ENCODE measurements around the gene TLX2. TPM values are rescaled to one million over a fixed set of nuclear protein-coding genes. Genes with fewer than 3 reads are reported as not detected.

TLX2 gene
- total and polyA plus RNA-seq, 2 of the 13 experiments (the other 11 are each of a cell fraction or from before 2014, with no cell fraction given) = 0.05 to 0.20 TPM

- TF ChIP-seq, protein P1, sequence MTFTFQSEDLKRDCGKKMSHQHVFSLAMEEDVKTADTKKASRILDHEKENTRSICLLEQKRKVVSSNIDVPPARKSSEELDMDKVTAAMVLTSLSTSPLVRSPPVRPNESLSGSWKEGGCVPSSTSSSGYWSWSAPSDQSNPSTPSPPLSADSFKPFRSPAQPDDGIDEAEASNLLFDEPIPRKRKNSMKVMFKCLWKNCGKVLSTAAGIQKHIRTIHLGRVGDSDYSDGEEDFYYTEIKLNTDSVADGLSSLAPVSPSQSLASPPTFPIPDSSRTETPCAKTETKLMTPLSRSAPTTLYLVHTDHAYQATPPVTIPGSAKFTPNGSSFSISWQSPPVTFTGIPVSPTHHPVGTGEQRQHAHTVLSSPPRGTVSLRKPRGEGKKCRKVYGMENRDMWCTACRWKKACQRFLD (CRISPR knock-in tag; IDR thresholded peaks at IDR 0.05; ENCODE audit: borderline replicate concordance) = no peak
- TF ChIP-seq TARDBP (CRISPR knock-in tag; IDR thresholded peaks at IDR 0.05) (peak; percentile 72), ZBTB33 (CRISPR knock-in tag; IDR thresholded peaks at IDR 0.05) (no peak), BATF2 (CRISPR knock-in tag; IDR thresholded peaks at IDR 0.05) (no peak), PPARG (CRISPR knock-in tag; conservative IDR thresholded peaks at IDR 0.05) (no peak), POGZ (CRISPR knock-in tag; IDR thresholded peaks at IDR 0.05) (no peak), ZNF280B (CRISPR knock-in tag; IDR thresholded peaks at IDR 0.05; ENCODE audit: borderline replicate concordance) (no peak; the same call in 1 of the 2 replicates), NONO (IDR thresholded peaks at IDR 0.05) (no peak), NONO (CRISPR knock-in tag; conservative IDR thresholded peaks at IDR 0.05) (peak; percentile 27), ZBTB8A (CRISPR knock-in tag; IDR thresholded peaks at IDR 0.05; ENCODE audit: borderline replicate concordance, low read depth) (no peak), KMT2B (CRISPR knock-in tag; IDR thresholded peaks at IDR 0.05) (no peak), POLR2A (IDR thresholded peaks at IDR 0.05; ENCODE audit: insufficient read depth in 1 of 2, low read depth in 2 of 2, low read length in 2 of 2) (no peak), SMC3 (IDR thresholded peaks at IDR 0.05; ENCODE audit: low read length) (no peak), ZNF652 (CRISPR knock-in tag; IDR thresholded peaks at IDR 0.05; ENCODE audit: borderline replicate concordance, low read depth) (no peak), ZNF780A (CRISPR knock-in tag; IDR thresholded peaks at IDR 0.05) (no peak), TOE1 (CRISPR knock-in tag; IDR thresholded peaks at IDR 0.05) (0 out of 2 replicates have a peak, but pooled peaks have one; percentile 39), BRD4 (CRISPR knock-in tag; IDR thresholded peaks at IDR 0.05) (no peak), PBX3 (CRISPR knock-in tag; IDR thresholded peaks at IDR 0.05; ENCODE audit: borderline replicate concordance) (no peak), ZNF326 (CRISPR knock-in tag; IDR thresholded peaks at IDR 0.05; ENCODE audit: borderline replicate concordance) (no peak)
- TF ChIP-seq, protein P2, sequence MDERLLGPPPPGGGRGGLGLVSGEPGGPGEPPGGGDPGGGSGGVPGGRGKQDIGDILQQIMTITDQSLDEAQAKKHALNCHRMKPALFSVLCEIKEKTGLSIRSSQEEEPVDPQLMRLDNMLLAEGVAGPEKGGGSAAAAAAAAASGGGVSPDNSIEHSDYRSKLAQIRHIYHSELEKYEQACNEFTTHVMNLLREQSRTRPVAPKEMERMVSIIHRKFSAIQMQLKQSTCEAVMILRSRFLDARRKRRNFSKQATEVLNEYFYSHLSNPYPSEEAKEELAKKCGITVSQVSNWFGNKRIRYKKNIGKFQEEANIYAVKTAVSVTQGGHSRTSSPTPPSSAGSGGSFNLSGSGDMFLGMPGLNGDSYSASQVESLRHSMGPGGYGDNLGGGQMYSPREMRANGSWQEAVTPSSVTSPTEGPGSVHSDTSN (CRISPR knock-in tag; IDR thresholded peaks at IDR 0.05) = no peak
- TF ChIP-seq, protein P3, sequence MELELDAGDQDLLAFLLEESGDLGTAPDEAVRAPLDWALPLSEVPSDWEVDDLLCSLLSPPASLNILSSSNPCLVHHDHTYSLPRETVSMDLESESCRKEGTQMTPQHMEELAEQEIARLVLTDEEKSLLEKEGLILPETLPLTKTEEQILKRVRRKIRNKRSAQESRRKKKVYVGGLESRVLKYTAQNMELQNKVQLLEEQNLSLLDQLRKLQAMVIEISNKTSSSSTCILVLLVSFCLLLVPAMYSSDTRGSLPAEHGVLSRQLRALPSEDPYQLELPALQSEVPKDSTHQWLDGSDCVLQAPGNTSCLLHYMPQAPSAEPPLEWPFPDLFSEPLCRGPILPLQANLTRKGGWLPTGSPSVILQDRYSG (CRISPR knock-in tag; IDR thresholded peaks at IDR 0.05) = no peak
Observed at GRCh38 chr2:74512744-74513604, 1.3 kb upstream of the TLX2 start (continued).

Data from HepG2 (cell line).